Type B pancreatic cell (in vitro differentiated cells): ENCODE measurements around the gene CDHR4. TPM values are rescaled to one million over a fixed set of nuclear protein-coding genes. Genes with fewer than 3 reads are reported as not detected.
A peak's percentile ranks its signal among the peaks of the same experiment; 100 is the strongest.
"Not testable (repeated sequence)": the region's sequence is repeated elsewhere in the genome, so short reads cannot be mapped to it uniquely, and the experiment has no call there.

Source experiments
- DNase-seq: peaks from one replicate; pipeline ENCODE4 v3.0.0; 2021; ENCODE audit warnings: mixed read lengths; ENCODE audit not compliant: unreplicated experiment; ENCODE audit errors: extremely low spot score
- H3K27ac Mint-ChIP-seq: 2 replicates; pipeline ENCODE4 v1.8.0; 2021; ENCODE audit warnings: mild to moderate bottlenecking, mixed read lengths
- H3K27me3 Mint-ChIP-seq: 2 replicates; pipeline ENCODE4 v1.8.0; 2021; ENCODE audit warnings: mixed read lengths
- H3K36me3 Mint-ChIP-seq: 2 replicates; pipeline ENCODE4 v1.8.0; 2021; ENCODE audit warnings: mixed read lengths
- H3K4me1 Mint-ChIP-seq: one replicate; pipeline ENCODE4 v1.8.0; 2021; ENCODE audit warnings: mixed read lengths; ENCODE audit not compliant: unreplicated experiment
- H3K4me3 Mint-ChIP-seq: 2 replicates; pipeline ENCODE4 v1.8.0; 2021; ENCODE audit warnings: mild to moderate bottlenecking, mixed read lengths
- H3K9me3 Mint-ChIP-seq: 2 replicates; pipeline ENCODE4 v1.8.0; 2021; ENCODE audit warnings: mixed read lengths
- total RNA-seq: library from RNA; stranded (reverse); gene quantifications from 2 replicates; pipeline ENCODE4 v1.2.1, GENCODE V29; 2021; ENCODE audit warnings: low replicate concordance
- TF ChIP-seq, protein P1 (sequence below): fragments of 200-600 bp; sonication (generic); conservative IDR thresholded peaks from 2 replicates; pipeline ENCODE4 v1.5.0; 2021; ENCODE audit warnings: antibody characterized with exemption, mild to moderate bottlenecking

CDHR4 gene
- total RNA-seq, 1 donor from 2014 or later = 0.29 TPM

DNA sequence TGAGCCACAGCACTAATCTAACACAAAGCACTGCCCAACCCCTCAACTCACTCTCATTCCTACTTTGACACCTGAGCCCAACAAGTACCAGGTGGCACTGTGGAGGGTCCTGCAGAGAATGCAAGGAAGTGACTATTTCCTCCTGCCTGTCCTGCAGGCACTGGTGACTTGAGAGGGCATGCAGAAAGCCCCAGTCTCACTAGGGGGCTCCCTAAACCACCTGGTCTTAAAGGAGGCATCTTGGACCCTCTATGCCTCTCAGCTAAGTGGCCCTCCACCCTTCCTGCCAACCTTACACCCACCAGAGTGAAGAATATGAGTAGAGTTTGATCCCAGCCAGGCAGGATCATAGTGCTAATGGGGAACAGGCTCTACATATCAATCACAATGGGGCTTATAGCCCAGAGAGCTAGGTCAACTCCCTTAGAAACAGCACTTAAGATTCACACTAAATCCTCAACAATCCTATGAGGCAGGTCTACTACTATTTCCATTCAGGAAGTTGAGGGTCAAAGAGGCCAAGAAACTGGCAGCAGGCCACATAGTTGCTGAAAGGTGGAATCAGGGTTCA, 41.5 kb upstream of the CDHR4 start:
- no peaks in the 10 kb centered on the region for H3K27me3 Mint-ChIP-seq
- DNase-seq = no peak
- TF ChIP-seq, protein P1, sequence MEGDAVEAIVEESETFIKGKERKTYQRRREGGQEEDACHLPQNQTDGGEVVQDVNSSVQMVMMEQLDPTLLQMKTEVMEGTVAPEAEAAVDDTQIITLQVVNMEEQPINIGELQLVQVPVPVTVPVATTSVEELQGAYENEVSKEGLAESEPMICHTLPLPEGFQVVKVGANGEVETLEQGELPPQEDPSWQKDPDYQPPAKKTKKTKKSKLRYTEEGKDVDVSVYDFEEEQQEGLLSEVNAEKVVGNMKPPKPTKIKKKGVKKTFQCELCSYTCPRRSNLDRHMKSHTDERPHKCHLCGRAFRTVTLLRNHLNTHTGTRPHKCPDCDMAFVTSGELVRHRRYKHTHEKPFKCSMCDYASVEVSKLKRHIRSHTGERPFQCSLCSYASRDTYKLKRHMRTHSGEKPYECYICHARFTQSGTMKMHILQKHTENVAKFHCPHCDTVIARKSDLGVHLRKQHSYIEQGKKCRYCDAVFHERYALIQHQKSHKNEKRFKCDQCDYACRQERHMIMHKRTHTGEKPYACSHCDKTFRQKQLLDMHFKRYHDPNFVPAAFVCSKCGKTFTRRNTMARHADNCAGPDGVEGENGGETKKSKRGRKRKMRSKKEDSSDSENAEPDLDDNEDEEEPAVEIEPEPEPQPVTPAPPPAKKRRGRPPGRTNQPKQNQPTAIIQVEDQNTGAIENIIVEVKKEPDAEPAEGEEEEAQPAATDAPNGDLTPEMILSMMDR = peak; percentile 62
- no peak overlapping the region for H3K27ac Mint-ChIP-seq
- H3K4me1 Mint-ChIP-seq = peaks cover 13% of the 10 kb centered on the region
- H3K4me3 Mint-ChIP-seq = no peak overlapping the region
- H3K9me3 Mint-ChIP-seq = no peaks in the 10 kb centered on the region
- H3K36me3 Mint-ChIP-seq = peaks cover 7% of the 10 kb centered on the region

DNA sequence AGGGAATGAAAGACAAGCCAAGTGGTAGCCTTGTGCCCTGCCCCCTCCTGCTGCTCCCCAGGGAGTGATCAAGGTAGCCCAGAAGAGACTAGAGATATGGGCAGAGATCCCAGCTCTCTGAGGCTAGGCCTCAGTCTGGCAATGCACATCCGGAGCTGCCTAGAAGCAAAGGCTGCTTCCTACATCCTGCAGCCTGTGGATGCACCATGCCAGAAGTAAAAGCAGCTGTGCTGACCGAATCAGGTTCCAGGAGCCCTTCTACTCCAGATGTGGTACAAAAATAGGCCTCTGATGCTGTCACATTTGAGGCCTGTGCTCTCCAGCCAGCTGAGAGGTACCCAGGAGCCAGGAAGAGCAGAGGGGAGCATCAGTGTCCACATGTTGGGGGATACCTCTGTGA, 40.7 kb upstream of the CDHR4 start:
- no peak overlapping the region for H3K27ac Mint-ChIP-seq
- no peaks in the 10 kb centered on the region for H3K9me3 Mint-ChIP-seq
- H3K27me3 Mint-ChIP-seq = no peaks in the 10 kb centered on the region
- TF ChIP-seq, protein P1 = no peak
- peaks cover 13% of the 10 kb centered on the region for H3K4me1 Mint-ChIP-seq
- no peak for DNase-seq
- H3K4me3 Mint-ChIP-seq = no peak overlapping the region
- peaks cover 7% of the 10 kb centered on the region for H3K36me3 Mint-ChIP-seq

DNA sequence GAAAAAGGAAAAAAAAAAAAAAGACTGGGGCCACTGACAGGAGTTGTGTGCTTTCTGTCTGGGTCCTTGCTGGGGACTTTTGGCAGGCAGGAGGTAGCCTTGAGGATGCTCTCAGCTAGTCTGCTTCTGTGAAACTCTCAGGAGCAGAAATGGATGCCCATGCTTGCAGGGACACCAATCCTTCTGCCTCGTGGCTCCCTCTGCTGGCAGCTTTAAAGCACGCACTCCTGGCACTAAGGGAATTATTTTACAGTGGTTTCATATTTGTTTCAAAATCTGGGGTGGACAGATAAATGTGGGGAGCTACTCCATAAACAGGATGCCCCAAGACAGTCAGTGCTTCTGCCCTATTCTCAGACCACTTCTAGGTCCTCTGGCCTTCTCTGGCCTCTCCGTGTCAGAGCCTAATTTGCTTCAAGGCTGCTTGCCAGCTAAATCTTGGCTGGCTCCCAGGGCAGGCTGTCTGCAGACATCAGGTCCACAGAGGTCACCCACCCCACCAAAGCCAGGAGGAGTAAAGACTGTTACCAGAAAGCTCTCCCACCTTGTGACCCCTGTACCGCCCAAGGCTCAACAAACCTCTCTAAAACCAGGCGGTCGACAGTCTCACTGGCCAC, 39.6 kb upstream of the CDHR4 start:
- peaks cover 12% of the 10 kb centered on the region for H3K36me3 Mint-ChIP-seq

DNA sequence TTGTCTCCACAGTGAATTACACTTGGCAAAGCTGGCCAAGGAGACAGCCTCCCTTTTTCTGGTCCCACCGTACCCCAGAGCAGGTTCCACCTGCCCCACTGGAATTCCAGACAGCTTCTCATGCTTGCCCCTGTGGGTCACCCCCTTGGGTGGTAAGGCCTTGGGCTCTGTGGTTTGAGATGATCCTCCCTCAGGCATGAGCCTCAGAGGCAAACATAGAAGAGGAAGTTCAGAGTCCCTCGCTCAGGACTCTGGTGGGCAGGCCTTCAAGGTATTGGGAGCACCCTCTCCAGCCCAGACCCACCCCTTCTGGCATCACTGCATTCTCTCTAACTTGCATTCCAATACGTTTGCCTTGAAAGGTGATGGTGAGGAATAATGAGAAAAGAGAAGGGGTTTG, 31.7 kb upstream of the CDHR4 start:
- no peaks in the 10 kb centered on the region for H3K27me3 Mint-ChIP-seq
- TF ChIP-seq, protein P1 = no peak
- H3K4me1 Mint-ChIP-seq = no peaks in the 10 kb centered on the region
- DNase-seq = no peak
- no peak overlapping the region for H3K4me3 Mint-ChIP-seq
- no peak overlapping the region for H3K27ac Mint-ChIP-seq
- no peaks in the 10 kb centered on the region for H3K9me3 Mint-ChIP-seq
- H3K36me3 Mint-ChIP-seq = peaks cover 5% of the 10 kb centered on the region

More for the DNA sequence above, 39.6 kb upstream of the CDHR4 start:
- H3K4me3 Mint-ChIP-seq = no peak overlapping the region
- TF ChIP-seq, protein P1 = peak; percentile 96
- peaks cover 13% of the 10 kb centered on the region for H3K4me1 Mint-ChIP-seq
- no peaks in the 10 kb centered on the region for H3K27me3 Mint-ChIP-seq
- H3K27ac Mint-ChIP-seq = peak overlapping the region; percentile 22
- H3K9me3 Mint-ChIP-seq = no peaks in the 10 kb centered on the region
- no peak for DNase-seq

DNA sequence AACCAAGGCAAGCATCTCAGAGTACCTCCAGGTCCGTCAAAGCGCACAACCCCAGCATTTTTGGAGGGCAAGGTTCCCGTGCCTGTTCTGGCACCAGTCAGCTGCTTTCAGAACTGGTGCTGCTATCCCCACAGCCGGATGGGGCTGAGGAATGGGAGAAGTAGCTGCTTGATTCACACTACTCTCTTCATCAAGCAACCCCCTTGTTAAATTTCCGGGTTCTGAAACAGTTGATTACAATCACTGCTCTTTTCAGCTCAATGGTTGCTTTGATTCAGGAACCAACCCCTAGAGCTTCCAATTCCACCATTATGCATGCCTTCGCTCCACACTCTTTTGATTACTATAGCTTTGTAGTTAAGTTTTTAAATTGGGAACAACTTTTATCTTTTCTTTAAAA, 26.3 kb upstream of the CDHR4 start:
- TF ChIP-seq, protein P1 = no peak
- DNase-seq = no peak
- no peaks in the 10 kb centered on the region for H3K27me3 Mint-ChIP-seq
- H3K36me3 Mint-ChIP-seq = no peaks in the 10 kb centered on the region
- H3K27ac Mint-ChIP-seq = no peak overlapping the region
- H3K9me3 Mint-ChIP-seq = no peaks in the 10 kb centered on the region
- no peaks in the 10 kb centered on the region for H3K4me1 Mint-ChIP-seq
- H3K4me3 Mint-ChIP-seq = no peak overlapping the region

DNA sequence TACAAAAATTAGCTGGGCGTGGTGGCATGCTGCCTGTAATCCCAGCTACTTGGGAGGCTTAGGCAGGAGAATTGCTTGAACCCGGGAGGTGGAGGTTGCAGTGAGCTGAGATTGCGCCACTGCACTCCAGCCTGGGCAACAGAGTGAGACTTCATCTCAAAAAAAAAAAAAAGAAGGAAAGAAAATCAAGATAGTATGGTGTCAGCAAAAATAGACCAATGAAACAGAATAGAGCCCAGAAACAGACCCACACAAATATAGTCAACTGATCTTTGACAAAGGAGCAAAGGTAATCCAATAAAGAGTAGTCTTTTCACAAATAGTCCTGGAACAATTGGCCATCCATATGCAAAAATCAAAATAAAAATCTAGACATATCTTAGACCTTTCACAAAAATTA, 23.5 kb upstream of the CDHR4 start:
- H3K27me3 Mint-ChIP-seq, H3K9me3 Mint-ChIP-seq, H3K4me1 Mint-ChIP-seq, H3K27ac Mint-ChIP-seq, DNase-seq, H3K4me3 Mint-ChIP-seq, H3K36me3 Mint-ChIP-seq: not testable (repeated sequence)
